GM12878 (cell line): Measurements from ENCODE around the gene SUSD1.

ENCODE experiments used
- CEBPB ChIP-seq, 2 experiments: fragments of 150-350 bp in 1 of 2; IDR thresholded peaks; 2 replicates each; pipeline ENCODE4 v1.6.1; 2012 to 2014; ENCODE audit warnings: low read depth in 2 of 2, low read length in 2 of 2, borderline replicate concordance in 1 of 2, inconsistent platforms in 1 of 2
- EZH2 ChIP-seq: IDR thresholded peaks from 2 replicates; pipeline ENCODE4 v1.6.1; 2012; ENCODE audit warnings: low read depth, mild to moderate bottlenecking, control low read depth, inconsistent platforms, low read length, borderline replicate concordance; ENCODE audit not compliant: control insufficient read depth
- HCFC1 ChIP-seq: fragments of 150-350 bp; IDR thresholded peaks from 2 replicates; pipeline ENCODE4 v1.6.1; 2014; ENCODE audit warnings: low read length
- MYC ChIP-seq: IDR thresholded peaks from 2 replicates; pipeline ENCODE4 v1.6.1; 2011; ENCODE audit warnings: mild to moderate bottlenecking, low read length, moderate library complexity, inconsistent platforms; ENCODE audit not compliant: insufficient read depth, insufficient replicate concordance, insufficient read length, severe bottlenecking
- POLR2A ChIP-seq: IDR thresholded peaks from 2 replicates; pipeline ENCODE4 v1.6.1; 2011; ENCODE audit warnings: low read depth, mild to moderate bottlenecking, low read length
- POLR2AphosphoS5 ChIP-seq: IDR thresholded peaks from 2 replicates; pipeline ENCODE4 v1.6.1; 2011; ENCODE audit warnings: mild to moderate bottlenecking, low read length, inconsistent platforms
- SMAD1 ChIP-seq: fragments of 450-650 bp; IDR thresholded peaks from 2 replicates; pipeline ENCODE4 v1.6.1; 2018; ENCODE audit warnings: mild to moderate bottlenecking, low read depth; ENCODE audit not compliant: partially characterized antibody
- TAF1 ChIP-seq: IDR thresholded peaks from 2 replicates; pipeline ENCODE4 v1.6.1; 2011; ENCODE audit warnings: mild to moderate bottlenecking, low read depth, low read length, borderline replicate concordance
- ZNF274 ChIP-seq: IDR thresholded peaks from one replicate; pipeline ENCODE4 v1.8.0; 2011; ENCODE audit not compliant: insufficient read length, insufficient read depth
- TF ChIP-seq, protein P1 (sequence below): IDR thresholded peaks from 2 replicates; pipeline ENCODE4 v1.6.1; 2011; ENCODE audit warnings: borderline replicate concordance, low read depth, mild to moderate bottlenecking, moderate library complexity, low read length; ENCODE audit not compliant: insufficient read depth, poor library complexity, severe bottlenecking
- TF ChIP-seq, protein P2 (sequence below): fragments of 450-650 bp; IDR thresholded peaks from 2 replicates; pipeline ENCODE4 v1.6.1; 2017; ENCODE audit warnings: mild to moderate bottlenecking, moderate library complexity

DNA sequence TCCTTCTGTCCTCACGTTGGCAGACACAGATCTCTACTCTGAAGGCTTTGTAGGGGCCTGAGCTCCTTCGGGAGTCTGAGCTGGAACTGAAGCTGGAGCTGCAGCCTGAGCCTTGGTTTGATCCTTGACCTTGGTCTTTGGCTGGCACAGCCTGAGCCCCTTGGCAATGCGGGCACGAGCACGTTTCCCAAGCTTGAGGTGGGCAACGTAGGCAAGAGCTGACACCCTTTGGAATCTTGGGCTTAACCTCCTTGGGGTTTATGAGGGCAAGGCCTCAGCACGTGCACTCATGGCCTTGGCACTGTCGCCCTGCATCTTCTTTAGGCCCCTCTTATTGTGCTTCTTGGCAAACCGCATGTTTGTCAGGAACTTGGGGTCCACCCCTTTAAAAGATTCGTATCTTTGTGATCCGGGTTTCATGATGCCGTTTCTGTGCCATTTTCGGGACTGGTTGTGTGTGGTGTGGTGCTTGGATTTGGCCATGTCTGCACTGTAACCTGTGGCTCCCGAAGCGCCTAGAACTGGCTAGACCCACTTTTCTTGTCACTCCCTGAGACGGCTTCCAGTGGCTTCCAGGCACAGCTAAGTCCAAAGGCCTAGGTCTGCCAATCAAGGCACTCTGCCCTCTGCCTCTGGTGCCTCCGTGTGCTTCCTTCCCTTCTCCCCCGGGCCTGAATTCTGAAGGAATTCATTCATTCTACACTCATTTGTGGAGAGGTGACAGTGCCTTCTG lies 1.4 kb downstream of the SUSD1 start:
- no peak for TF ChIP-seq HCFC1
- TF ChIP-seq MYC, result no peak
- TF ChIP-seq CEBPB (IDR thresholded peaks at IDR 0.05; ENCODE audit: borderline replicate concordance in 1 of 2, low read depth in 2 of 2, low read length in 2 of 2), result no peak
- TF ChIP-seq, protein P1, sequence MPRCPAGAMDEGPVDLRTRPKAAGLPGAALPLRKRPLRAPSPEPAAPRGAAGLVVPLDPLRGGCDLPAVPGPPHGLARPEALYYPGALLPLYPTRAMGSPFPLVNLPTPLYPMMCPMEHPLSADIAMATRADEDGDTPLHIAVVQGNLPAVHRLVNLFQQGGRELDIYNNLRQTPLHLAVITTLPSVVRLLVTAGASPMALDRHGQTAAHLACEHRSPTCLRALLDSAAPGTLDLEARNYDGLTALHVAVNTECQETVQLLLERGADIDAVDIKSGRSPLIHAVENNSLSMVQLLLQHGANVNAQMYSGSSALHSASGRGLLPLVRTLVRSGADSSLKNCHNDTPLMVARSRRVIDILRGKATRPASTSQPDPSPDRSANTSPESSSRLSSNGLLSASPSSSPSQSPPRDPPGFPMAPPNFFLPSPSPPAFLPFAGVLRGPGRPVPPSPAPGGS, result no peak
- no peak for TF ChIP-seq POLR2AphosphoS5
- TF ChIP-seq POLR2A, result no peak
- TF ChIP-seq, protein P2, sequence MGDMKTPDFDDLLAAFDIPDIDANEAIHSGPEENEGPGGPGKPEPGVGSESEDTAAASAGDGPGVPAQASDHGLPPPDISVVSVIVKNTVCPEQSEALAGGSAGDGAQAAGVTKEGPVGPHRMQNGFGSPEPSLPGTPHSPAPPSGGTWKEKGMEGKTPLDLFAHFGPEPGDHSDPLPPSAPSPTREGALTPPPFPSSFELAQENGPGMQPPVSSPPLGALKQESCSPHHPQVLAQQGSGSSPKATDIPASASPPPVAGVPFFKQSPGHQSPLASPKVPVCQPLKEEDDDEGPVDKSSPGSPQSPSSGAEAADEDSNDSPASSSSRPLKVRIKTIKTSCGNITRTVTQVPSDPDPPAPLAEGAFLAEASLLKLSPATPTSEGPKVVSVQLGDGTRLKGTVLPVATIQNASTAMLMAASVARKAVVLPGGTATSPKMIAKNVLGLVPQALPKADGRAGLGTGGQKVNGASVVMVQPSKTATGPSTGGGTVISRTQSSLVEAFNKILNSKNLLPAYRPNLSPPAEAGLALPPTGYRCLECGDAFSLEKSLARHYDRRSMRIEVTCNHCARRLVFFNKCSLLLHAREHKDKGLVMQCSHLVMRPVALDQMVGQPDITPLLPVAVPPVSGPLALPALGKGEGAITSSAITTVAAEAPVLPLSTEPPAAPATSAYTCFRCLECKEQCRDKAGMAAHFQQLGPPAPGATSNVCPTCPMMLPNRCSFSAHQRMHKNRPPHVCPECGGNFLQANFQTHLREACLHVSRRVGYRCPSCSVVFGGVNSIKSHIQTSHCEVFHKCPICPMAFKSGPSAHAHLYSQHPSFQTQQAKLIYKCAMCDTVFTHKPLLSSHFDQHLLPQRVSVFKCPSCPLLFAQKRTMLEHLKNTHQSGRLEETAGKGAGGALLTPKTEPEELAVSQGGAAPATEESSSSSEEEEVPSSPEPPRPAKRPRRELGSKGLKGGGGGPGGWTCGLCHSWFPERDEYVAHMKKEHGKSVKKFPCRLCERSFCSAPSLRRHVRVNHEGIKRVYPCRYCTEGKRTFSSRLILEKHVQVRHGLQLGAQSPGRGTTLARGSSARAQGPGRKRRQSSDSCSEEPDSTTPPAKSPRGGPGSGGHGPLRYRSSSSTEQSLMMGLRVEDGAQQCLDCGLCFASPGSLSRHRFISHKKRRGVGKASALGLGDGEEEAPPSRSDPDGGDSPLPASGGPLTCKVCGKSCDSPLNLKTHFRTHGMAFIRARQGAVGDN, result no peak
- TF ChIP-seq TAF1, result no peak
- no peak for TF ChIP-seq EZH2
- no peak for TF ChIP-seq SMAD1
- TF ChIP-seq ZNF274, result no peak
